ENCODE measurements around the gene KLHL21. TPM values are rescaled to one million over a fixed set of nuclear protein-coding genes. Genes with fewer than 3 reads are reported as not detected.

The KLHL21 gene
- total RNA-seq, 1 donor from 2014 or later = 42.3 TPM

DNA sequence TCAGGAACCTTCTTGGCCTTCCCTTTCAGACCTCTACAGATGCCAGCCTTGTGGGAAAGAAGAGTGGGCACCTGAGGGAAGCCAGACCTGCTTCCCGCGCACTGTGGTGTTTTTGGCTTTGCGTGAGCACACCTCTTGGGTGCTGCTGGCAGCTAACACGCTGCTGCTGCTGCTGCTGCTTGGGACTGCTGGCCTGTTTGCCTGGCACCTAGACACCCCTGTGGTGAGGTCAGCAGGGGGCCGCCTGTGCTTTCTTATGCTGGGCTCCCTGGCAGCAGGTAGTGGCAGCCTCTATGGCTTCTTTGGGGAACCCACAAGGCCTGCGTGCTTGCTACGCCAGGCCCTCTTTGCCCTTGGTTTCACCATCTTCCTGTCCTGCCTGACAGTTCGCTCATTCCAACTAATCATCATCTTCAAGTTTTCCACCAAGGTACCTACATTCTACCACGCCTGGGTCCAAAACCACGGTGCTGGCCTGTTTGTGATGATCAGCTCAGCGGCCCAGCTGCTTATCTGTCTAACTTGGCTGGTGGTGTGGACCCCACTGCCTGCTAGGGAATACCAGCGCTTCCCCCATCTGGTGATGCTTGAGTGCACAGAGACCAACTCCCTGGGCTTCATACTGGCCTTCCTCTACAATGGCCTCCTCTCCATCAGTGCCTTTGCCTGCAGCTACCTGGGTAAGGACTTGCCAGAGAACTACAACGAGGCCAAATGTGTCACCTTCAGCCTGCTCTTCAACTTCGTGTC is 23.9 kb downstream of the KLHL21 start:
- H3K4me1 Mint-ChIP-seq (ENCODE audit: low read depth, unreplicated experiment) = peaks cover 27% of the 10 kb centered on the region
- FAIRE-seq (no peak), DNase-seq (ENCODE audit: low read depth) (no peak)
- H3K36me3 ChIP-seq (ENCODE audit: insufficient read depth, low read length) = no peaks in the 10 kb centered on the region
- peak overlapping the region; percentile 96 for H3K4me3 Mint-ChIP-seq (ENCODE audit: unreplicated experiment)
- H3K79me2 ChIP-seq (ENCODE audit: insufficient read depth, low read length) = peaks cover 26% of the 10 kb centered on the region
- H3K4me1 ChIP-seq (ENCODE audit: insufficient read depth, low read length) = peaks cover 12% of the 10 kb centered on the region
- TF ChIP-seq EZH2 (IDR thresholded peaks at IDR 0.05; ENCODE audit: insufficient read depth, low read length) = no peak
- TF ChIP-seq, protein P1, sequence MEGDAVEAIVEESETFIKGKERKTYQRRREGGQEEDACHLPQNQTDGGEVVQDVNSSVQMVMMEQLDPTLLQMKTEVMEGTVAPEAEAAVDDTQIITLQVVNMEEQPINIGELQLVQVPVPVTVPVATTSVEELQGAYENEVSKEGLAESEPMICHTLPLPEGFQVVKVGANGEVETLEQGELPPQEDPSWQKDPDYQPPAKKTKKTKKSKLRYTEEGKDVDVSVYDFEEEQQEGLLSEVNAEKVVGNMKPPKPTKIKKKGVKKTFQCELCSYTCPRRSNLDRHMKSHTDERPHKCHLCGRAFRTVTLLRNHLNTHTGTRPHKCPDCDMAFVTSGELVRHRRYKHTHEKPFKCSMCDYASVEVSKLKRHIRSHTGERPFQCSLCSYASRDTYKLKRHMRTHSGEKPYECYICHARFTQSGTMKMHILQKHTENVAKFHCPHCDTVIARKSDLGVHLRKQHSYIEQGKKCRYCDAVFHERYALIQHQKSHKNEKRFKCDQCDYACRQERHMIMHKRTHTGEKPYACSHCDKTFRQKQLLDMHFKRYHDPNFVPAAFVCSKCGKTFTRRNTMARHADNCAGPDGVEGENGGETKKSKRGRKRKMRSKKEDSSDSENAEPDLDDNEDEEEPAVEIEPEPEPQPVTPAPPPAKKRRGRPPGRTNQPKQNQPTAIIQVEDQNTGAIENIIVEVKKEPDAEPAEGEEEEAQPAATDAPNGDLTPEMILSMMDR (IDR thresholded peaks at IDR 0.05; ENCODE audit: insufficient read depth, low read depth, low read length) = no peak
- no peaks in the 10 kb centered on the region for H3K9me3 Mint-ChIP-seq (ENCODE audit: unreplicated experiment)
- H3K9me3 ChIP-seq (ENCODE audit: insufficient read depth, low read depth, low read length) = no peaks in the 10 kb centered on the region
- peak overlapping the region; percentile 90 for H3K4me2 ChIP-seq (ENCODE audit: low read length)
- no peaks in the 10 kb centered on the region for H3K27me3 ChIP-seq (ENCODE audit: insufficient read depth, low read length)
- no peaks in the 10 kb centered on the region for H3K27me3 Mint-ChIP-seq (ENCODE audit: low read depth, unreplicated experiment)
- peak overlapping the region; percentile 83 for H3K9ac ChIP-seq (ENCODE audit: low read length)
- H3K36me3 Mint-ChIP-seq (ENCODE audit: low read depth, unreplicated experiment) = no peaks in the 10 kb centered on the region
- no peak overlapping the region for H3K27ac ChIP-seq (ENCODE audit: low read depth, low read length)
- peak overlapping the region; percentile 70 for H2AFZ ChIP-seq (ENCODE audit: low read depth, low read length)
- H4K20me1 ChIP-seq (ENCODE audit: insufficient read depth, low read length) = peaks cover 23% of the 10 kb centered on the region
- H3K4me3 ChIP-seq (ENCODE audit: insufficient read depth, low read depth, low read length) = peak overlapping the region; percentile 65
- H3K27ac Mint-ChIP-seq (ENCODE audit: unreplicated experiment) = peak overlapping the region; percentile 72

DNA sequence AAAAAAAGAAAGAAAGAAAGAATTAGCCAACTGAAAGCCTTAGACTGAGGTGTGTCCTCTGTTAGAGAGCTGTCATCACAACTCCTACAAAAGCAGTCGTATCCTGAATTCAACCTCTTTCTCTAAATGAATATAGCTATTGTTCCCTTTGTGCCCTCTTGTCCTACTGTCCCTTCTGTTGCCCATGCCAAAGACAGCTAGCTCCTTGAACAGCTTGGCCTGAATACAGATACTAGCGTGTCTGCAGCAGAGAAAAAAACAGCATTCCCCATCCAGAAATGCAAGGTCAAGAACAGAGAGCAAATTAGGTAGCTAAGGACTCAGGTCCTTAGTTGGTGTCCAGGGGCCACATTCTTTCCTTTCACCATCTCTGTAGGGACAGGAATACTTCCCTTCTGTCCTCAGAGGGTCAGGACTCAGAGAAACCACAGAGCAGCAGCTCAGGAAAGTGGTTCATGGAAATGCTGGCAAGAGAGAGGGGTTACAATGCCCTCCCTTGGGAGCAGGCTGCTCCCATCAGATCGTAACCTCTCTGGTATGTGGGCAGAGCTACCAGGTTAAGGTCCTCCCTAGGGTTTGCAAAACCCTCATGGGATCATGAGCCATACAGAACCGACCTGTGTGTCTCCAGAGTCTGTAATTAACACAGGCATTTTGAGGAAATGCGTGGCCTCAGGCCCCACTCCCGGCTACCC is 24.7 kb downstream of the KLHL21 start:
- Histone ChIP-seq H2AFZ (ENCODE audit: low read depth, low read length) (no peak overlapping the region), H3K4me3 (ENCODE audit: insufficient read depth, low read depth, low read length) (no peak overlapping the region), H3K4me1 (ENCODE audit: insufficient read depth, low read length) (peaks cover 12% of the 10 kb centered on the region), H3K27me3 (ENCODE audit: insufficient read depth, low read length) (no peaks in the 10 kb centered on the region), H3K9me3 (ENCODE audit: insufficient read depth, low read depth, low read length) (no peaks in the 10 kb centered on the region), H3K79me2 (ENCODE audit: insufficient read depth, low read length) (peaks cover 26% of the 10 kb centered on the region), H3K4me2 (ENCODE audit: low read length) (no peak overlapping the region), H3K27ac (ENCODE audit: low read depth, low read length) (no peak overlapping the region), H3K36me3 (ENCODE audit: insufficient read depth, low read length) (no peaks in the 10 kb centered on the region), H4K20me1 (ENCODE audit: insufficient read depth, low read length) (peaks cover 23% of the 10 kb centered on the region), H3K9ac (ENCODE audit: low read length) (no peak overlapping the region)
- Mint-ChIP-seq H3K9me3 (ENCODE audit: unreplicated experiment) (no peaks in the 10 kb centered on the region), H3K36me3 (ENCODE audit: low read depth, unreplicated experiment) (no peaks in the 10 kb centered on the region), H3K27me3 (ENCODE audit: low read depth, unreplicated experiment) (no peaks in the 10 kb centered on the region), H3K27ac (ENCODE audit: unreplicated experiment) (no peak overlapping the region), H3K4me1 (ENCODE audit: low read depth, unreplicated experiment) (peaks cover 27% of the 10 kb centered on the region), H3K4me3 (ENCODE audit: unreplicated experiment) (peak overlapping the region; percentile 40)
- DNase-seq (ENCODE audit: low read depth) = no peak
- no peak for FAIRE-seq
- TF ChIP-seq, protein P1 (IDR thresholded peaks at IDR 0.05; ENCODE audit: insufficient read depth, low read depth, low read length) = no peak
- TF ChIP-seq EZH2 (IDR thresholded peaks at IDR 0.05; ENCODE audit: insufficient read depth, low read length) = no peak

Measured in astrocyte (in vitro differentiated cells and primary cell).